HG02981 (cell line): ENCODE results near the gene KIF15.

Experiments used
- ATAC-seq: cut with Tn5 transposase; IDR thresholded peaks from one replicate; pipeline ENCODE4 v1.9.1; 2021; ENCODE audit warnings: mild to moderate bottlenecking, moderate library complexity; ENCODE audit not compliant: unreplicated experiment

The KIF15 gene, protein sequence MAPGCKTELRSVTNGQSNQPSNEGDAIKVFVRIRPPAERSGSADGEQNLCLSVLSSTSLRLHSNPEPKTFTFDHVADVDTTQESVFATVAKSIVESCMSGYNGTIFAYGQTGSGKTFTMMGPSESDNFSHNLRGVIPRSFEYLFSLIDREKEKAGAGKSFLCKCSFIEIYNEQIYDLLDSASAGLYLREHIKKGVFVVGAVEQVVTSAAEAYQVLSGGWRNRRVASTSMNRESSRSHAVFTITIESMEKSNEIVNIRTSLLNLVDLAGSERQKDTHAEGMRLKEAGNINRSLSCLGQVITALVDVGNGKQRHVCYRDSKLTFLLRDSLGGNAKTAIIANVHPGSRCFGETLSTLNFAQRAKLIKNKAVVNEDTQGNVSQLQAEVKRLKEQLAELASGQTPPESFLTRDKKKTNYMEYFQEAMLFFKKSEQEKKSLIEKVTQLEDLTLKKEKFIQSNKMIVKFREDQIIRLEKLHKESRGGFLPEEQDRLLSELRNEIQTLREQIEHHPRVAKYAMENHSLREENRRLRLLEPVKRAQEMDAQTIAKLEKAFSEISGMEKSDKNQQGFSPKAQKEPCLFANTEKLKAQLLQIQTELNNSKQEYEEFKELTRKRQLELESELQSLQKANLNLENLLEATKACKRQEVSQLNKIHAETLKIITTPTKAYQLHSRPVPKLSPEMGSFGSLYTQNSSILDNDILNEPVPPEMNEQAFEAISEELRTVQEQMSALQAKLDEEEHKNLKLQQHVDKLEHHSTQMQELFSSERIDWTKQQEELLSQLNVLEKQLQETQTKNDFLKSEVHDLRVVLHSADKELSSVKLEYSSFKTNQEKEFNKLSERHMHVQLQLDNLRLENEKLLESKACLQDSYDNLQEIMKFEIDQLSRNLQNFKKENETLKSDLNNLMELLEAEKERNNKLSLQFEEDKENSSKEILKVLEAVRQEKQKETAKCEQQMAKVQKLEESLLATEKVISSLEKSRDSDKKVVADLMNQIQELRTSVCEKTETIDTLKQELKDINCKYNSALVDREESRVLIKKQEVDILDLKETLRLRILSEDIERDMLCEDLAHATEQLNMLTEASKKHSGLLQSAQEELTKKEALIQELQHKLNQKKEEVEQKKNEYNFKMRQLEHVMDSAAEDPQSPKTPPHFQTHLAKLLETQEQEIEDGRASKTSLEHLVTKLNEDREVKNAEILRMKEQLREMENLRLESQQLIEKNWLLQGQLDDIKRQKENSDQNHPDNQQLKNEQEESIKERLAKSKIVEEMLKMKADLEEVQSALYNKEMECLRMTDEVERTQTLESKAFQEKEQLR (N-terminal part only)

DNA sequence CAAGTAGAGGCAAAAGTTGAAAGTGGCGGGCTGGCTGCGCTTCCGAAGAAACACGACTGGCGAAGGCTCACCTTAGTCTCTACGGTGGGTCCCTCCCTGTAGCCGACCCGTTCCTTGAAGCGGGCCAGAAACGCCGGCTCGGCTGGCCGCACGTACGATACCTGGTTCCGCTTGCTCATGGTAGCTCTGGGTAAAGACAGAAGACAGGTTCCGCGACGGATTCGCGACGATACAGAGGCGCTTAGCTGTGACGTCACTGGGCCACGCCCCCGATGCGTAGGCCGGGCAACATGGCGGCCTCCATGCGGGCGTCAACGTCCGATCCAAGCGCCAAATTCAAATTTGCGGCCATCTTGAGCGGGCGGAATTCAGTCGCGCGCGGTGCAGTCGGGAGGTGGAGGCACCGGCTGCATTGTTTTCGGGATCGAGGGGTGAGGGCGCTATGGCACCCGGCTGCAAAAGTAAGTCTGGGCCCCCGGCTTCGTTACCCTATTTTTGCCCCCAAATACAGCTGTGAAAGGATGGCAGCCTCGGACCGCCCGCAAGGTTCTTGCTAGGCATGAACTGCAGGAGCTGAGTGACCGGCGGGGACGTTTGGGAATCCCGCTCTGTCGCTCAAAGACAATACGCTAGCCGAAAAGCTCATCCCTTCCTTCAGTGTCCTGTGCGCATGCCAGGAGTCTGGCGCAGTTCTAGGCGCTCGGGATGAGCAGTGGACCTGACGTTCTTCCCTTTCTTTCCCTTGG is at the start of gene KIF15, which contains the start of gene KIAA1143:
KIF15 (plus strand) TSS at position 371 of the 746 bp plus-strand sequence; CDS start at position 443, 72 bp downstream.
KIAA1143 (minus strand) TSS at position 196 of the 746 bp plus-strand sequence; CDS start at position 179, 17 bp downstream.
- peak; percentile 86 for ATAC-seq

DNA sequence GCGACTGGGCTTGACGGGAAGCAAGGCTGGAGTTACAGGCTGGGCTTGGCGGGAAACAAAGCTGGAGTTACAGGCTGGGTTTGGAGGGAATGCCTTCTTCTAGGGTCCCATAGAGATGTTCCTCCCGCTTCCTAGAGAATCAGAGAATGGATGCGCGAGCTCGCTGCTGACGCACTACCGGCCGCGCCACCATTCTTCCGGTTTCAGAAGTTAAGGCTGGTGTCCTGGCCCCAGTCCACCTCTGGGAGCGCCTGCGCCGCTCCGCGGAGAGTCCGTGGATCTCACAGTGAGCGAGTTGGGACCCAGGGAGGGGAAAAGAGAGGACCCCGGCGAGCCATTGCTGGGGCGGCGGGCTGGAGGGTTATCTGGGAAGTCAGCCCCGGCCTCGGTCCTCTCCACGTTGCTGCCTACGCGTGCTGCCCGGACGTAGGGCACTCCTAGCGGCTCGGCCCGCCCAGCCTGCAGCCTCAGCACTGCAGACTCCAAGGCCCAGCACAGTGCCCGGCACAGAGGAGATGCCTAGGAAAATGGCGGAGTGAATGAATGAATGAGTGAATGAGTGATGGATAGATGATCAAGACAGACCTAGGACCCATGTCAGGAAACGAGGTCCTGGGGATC is 49.0 kb upstream of the KIF15 start, which contains the start of gene ZNF502:
ZNF502 (plus strand) TSS at position 206 of the 621 bp plus-strand sequence. CDS start 7,602 bp downstream, outside the sequence.
- ATAC-seq = no peak

DNA sequence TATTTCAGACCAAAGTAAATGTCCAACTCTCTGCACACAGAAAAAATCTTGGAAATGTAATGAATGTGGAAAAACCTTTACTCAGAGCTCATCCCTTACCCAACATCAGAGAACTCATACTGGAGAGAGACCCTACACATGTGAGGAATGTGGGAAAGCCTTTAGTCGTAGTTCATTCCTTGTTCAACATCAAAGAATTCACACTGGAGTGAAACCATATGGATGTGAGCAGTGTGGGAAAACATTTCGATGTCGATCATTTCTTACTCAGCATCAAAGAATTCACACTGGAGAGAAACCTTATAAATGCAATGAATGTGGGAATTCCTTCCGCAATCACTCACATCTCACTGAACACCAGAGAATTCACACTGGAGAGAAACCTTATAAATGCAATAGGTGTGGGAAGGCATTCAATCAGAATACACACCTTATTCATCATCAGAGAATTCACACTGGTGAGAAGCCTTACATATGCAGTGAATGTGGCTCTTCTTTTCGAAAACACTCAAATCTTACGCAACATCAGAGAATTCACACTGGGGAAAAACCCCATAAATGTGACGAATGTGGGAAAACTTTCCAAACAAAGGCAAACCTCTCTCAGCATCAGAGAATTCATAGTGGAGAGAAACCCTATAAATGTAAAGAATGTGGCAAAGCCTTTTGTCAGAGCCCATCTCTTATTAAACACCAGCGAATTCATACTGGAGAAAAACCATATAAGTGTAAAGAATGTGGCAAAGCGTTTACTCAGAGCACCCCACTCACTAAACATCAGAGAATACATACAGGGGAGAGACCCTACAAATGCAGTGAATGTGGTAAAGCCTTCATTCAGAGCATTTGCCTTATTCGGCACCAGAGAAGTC is 40.1 kb upstream of the KIF15 start:
- no peak for ATAC-seq

DNA sequence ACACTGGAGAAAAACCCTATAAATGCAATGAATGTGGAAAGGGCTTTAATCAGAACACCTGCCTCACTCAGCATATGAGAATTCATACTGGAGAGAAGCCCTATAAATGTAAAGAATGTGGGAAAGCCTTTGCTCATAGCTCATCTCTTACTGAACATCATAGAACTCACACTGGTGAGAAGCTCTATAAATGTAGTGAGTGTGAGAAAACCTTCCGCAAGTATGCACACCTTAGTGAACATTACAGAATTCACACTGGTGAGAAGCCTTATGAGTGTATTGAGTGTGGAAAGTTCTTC is 39.5 kb upstream of the KIF15 start:
- no peak for ATAC-seq

DNA sequence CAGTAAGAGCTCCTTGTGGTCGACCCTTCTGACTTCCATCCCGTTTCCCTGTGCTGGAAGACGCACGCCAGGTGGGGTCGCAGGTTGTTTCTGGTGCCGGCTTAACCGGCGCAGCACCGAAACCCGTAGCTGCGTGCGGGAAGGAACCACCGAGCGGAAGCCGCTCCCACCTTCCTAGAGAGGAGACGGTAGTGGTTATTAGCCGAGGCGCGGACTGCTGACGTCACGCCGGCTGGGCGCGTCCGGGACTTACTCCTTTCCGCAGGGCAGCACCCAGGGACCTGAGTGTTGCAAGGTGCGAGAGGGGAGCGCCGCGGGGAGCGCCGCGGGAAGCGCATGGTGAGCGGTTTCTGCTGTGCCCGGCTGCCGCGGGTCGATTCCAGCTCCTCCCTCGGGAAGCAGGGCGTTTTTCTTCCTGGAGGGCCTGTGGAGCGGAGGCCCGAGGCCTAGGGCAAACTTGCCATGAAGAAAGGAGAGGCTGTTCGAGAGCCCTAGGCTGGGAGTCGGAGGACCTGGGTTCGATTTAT is 32.1 kb upstream of the KIF15 start, which contains the start of gene ZNF501:
ZNF501 (plus strand) TSS at position 252 of the 527 bp plus-strand sequence. CDS start 4,787 bp downstream, outside the sequence.
- no peak for ATAC-seq

DNA sequence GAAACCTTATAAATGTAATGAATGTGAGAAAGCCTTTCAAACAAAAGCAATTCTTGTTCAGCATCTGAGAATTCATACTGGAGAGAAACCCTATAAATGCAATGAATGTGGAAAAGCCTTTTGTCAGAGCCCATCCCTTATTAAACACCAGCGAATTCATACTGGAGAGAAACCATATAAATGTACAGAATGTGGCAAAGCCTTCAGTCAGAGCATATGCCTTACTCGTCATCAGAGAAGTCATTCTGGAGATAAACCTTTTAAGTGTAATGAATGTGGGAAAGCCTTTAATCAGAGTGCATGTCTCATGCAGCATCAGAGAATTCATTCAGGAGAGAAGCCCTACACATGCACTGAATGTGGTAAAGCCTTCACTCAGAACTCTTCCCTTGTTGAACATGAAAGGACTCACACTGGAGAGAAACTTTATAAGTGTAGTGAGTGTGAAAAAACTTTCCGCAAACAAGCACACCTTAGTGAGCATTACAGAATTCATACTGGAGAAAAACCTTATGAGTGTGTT is 26.9 kb upstream of the KIF15 start:
- ATAC-seq = no peak

DNA sequence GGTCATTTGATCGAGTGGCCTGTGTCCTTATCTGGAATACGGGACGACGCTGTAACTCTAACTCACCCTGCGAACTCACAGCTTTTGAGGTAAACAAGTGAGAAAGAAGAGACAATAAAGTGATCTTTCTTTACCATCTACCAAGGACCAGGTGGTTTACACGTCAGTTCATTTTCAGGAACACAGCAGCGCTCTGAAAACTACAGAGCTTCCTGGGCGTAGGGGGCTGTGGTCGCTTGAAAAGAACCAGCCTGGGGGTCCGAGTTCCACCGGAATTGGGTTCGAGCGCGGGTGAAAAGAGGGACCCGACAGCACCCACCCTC is 532 bp upstream of the KIF15 start:
- peak; percentile 8 for ATAC-seq

DNA sequence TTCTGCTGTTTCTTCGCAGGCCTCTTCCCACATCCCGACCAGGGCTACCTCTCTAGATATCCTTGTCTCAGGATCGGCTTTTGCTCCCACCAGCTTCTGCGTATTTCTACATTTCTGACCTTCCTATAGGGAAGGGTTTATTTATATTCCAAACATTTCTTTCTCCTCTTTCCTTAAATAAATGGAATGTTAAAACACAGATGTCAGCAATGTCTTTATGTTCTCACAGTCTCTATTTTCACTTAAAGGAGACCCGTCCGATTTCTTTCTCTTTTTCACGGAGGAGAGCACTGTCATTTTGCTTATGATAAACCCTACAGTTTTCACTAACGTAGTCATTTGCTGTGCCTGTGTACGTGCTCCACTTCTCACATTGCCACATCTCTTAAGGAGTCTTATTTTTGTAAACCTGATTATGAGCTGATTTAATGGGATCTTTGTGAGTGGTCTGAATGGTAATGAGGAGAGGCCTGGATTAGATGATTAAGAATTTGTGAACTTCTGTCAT is 630 bp downstream of the KIF15 start:
- ATAC-seq = no peak

DNA sequence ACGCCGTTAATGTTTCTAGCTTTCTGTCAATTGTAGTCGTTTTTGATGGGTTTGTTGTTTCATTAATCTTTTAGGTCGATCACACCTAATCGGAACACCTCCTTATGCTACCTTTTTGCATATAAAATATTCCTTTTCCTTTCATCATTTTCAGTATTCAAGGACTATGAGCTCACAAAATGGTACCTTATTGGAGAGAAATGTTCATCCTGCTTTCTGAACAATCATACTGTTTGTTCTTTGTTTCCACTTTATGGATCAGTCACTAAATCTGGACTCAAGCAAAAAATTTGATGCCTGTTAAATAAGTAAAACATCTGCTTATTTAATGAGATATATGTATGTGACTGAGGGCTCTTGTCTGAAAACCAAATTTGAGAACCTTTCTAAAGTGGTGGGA is 1.1 kb downstream of the KIF15 start:
- no peak for ATAC-seq

DNA sequence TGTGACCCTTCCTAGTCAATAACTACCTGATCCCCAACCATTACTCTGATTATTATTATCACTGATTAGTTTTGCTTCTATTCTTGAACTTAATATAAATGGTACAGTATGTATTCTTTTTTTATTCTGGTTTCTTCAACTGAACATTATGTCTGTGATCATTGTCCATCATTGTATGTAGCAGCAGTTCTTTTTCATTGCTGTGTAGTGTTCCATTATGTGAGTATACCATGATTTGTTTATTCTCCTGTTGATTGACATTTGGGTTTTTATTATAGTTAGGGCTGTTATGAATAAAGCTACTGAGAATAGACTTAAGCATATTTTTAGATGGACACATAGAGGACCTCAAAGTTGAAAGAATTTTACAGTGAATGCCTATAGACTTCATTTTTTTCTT is 2.7 kb downstream of the KIF15 start:
- no peak for ATAC-seq

DNA sequence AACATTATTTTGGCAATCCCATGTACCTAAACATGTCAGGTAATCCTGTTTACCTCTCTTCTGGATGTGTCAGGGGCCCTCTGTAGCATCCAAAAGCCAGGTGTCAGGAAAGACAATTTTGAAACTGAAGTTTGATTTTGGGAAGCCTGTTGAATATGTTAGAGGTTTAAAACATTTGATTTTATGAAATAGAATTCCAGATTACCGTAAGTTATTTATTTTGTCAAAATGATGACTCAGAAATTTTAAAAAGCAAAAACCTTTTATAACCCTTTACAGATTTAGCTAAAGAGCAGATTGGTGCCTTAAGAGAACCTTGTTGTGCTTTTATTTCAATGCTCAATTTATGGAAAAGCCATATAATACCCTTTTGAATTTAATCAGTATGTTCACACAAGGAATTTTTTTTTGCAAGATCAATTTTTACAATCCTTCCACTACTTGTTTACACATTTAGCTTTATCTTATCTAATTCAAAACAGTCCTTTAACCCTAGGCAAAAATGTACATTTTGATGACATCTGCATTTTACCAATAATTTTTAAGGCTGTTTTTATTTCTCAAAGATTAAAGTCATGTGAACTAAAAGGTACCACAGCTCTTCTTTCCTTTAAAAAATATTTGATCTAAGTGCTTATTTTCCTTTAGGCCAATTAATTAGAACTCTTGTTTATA is 10.0 kb downstream of the KIF15 start:
- ATAC-seq = no peak

DNA sequence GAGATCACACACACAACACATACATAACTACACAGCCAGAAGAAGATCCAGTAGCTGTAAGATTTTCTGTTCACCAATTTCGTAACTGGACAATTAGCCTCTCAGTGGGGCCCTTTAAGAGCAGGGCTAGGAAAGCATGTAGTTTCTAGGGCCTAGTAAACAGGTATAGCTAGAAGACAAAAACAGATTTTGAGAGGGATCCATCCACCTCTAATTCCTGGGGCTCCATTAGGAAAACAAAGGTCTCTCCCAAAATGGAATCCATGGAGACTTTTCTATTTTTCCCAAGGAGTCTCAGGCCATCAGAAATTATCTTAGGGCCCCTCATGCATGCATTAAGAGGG is 10.5 kb downstream of the KIF15 start:
- ATAC-seq = no peak

DNA sequence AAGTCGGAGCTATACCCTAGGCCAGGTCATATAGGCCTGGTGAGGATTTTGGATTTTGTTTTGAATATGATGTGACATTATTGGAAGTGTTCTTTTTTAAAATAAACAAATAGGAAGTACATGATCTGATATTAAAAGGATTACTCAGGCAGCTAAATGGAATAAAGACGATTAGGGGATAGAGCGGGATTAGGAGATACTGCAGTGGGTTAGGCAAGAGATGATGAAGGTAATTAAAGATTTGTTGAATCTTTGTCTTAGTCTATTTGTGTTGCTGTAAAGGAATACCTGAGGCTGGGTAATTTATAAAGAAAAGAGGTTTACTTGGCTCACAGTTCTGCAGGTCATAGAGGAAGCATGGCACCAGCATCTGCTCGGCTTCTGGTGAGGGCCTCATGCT is 21.3 kb downstream of the KIF15 start:
- no peak for ATAC-seq

DNA sequence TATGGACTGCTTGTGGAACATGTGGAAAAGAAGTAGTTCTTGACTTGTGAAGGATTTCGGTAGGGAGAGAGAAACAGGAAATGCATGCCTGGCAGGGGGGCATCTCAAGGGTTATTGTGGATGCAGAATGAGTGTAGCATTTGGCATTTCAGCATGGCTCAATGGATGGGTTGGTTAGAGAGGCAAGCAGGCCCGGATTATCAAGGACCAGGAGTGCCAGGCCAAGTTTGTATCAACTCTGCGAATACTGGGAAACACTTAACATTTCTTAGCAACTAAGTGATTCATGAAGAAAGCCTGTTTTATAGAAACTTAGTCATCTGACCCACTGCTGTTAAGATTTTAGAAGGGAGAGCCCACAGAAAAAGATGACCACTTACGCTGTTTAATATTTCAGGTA is 33.6 kb downstream of the KIF15 start:
- ATAC-seq = no peak

DNA sequence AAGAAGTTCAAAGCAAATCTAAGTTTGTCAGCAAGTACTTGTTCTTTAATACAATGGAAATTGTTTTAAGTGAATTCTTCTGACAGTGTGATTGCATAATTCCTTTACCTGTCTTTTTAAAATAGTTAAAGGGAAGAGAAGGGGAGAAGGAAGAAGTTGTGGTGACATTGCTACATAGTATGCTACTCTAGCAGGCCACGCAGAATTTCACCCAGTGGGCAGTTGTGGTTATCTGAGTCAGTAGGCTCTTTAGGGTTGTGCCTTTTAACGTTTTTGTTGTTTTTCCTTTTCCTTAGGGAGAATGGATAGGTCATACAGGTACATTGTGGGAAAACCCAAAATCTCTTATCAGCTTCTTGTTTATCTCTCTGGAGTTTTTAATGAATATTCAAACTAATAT is 40.4 kb downstream of the KIF15 start:
- no peak for ATAC-seq

DNA sequence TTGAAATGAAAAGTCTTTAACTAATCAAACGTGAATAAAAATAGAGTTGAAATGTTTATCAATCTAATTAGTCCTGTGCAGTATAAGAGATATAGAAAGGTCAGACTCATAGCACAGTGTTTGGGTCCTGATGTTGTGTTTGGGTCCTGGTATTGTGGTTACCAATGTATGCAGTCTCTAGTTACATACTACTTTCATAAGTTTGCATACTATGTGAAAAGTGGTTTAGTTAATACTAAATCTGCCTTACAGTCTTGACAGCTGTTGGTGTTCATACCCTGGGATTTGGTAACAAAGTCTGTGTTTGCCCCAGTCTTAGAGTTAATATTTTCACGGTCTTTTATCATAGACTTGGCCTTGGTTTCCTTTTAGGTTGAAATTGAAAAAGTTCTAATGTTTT is 41.7 kb downstream of the KIF15 start:
- peak; percentile 91 for ATAC-seq

DNA sequence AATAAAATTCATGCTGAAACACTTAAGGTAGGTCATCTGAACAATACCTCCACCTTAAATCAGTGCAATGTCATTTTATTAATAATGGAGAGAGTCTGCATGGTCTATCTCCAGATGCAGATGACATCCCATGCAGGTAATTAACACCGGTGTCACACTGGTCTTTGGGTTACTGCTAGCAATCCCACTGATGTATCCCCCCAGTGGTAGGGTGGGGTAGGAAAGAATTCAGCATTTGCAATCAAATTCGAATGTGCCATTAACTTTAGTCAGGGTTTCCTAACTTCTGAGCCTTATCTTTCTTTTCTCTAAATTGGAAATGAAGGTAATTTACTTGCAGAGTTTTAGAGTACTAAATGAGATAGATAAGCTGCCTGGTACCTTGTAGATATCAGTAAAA is 44.4 kb downstream of the KIF15 start:
- no peak for ATAC-seq

DNA sequence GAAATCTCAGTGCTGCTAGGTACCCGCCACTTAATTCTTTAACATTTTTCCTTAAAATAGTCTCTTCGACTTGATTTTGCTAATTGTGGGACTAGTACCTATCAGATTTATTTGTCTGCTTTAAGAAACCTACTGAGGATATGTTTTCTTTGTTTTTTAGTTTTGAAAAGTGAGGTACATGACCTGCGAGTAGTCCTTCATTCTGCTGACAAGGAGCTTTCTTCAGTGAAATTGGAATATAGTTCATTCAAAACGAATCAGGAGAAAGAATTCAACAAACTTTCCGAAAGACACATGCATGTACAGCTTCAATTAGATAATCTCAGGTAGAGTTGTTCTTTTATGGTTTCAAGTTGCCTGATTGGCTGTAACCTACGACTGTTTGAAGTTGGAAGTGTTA is 53.2 kb downstream of the KIF15 start:
- ATAC-seq = no peak
